NT2/D1 (cell line): ENCODE measurements around the gene DGAT2.

Experiments used
- YY1 ChIP-seq: IDR thresholded peaks from 2 replicates; pipeline ENCODE4 v1.6.1; 2011; ENCODE audit not compliant: insufficient read length, insufficient read depth
- ZNF274 ChIP-seq: IDR thresholded peaks from 2 replicates; pipeline ENCODE4 v1.6.1; 2011; ENCODE audit warnings: mild to moderate bottlenecking, low read depth, low read length

- no peak for TF ChIP-seq ZNF274
- TF ChIP-seq YY1, result no peak
Observed at GRCh38 chr11:75814363-75814676, 45.7 kb downstream of the DGAT2 start.
